LNCAP (cell line): ENCODE results near the gene HECTD1.

Source experiments
- TF ChIP-seq, protein P1 (sequence below): fragments of 450-650 bp; IDR thresholded peaks from 2 replicates; pipeline ENCODE4 v1.5.1; 2017; ENCODE audit warnings: mild to moderate bottlenecking

HECTD1 gene

GRCh38 chr14:31244626-31245025 lies 37.0 kb upstream of the HECTD1 start:
- TF ChIP-seq, protein P1, sequence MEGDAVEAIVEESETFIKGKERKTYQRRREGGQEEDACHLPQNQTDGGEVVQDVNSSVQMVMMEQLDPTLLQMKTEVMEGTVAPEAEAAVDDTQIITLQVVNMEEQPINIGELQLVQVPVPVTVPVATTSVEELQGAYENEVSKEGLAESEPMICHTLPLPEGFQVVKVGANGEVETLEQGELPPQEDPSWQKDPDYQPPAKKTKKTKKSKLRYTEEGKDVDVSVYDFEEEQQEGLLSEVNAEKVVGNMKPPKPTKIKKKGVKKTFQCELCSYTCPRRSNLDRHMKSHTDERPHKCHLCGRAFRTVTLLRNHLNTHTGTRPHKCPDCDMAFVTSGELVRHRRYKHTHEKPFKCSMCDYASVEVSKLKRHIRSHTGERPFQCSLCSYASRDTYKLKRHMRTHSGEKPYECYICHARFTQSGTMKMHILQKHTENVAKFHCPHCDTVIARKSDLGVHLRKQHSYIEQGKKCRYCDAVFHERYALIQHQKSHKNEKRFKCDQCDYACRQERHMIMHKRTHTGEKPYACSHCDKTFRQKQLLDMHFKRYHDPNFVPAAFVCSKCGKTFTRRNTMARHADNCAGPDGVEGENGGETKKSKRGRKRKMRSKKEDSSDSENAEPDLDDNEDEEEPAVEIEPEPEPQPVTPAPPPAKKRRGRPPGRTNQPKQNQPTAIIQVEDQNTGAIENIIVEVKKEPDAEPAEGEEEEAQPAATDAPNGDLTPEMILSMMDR = no peak

- TF ChIP-seq, protein P1 = no peak
Observed at GRCh38 chr14:31243860-31244259, 36.3 kb upstream of the HECTD1 start.

- TF ChIP-seq, protein P1 = no peak
Observed at GRCh38 chr14:31241450-31242114, 34.0 kb upstream of the HECTD1 start.

GRCh38 chr14:31239741-31240140 lies 32.1 kb upstream of the HECTD1 start:
- TF ChIP-seq, protein P1 = no peak

DNA sequence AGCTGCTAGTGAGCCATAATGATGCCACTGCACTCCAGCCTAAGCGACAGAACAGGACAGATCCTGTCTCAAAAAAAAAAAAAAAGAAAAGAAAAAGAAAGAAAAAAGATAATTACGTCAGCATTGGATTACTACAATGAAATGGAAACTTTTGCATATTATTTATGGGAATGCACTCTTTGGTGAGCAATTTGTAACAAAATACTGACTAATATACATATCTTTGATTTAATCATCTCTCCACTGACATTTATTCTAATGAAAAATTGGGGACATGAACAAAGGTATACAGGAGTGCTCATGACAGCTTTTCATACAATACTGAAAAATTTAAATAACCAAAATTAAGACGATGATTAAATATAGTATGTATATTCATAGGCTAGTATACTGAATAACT lies 27.9 kb upstream of the HECTD1 start:
- TF ChIP-seq, protein P1 = no peak

- TF ChIP-seq, protein P1 = no peak
Observed at GRCh38 chr14:31232081-31232480, 24.5 kb upstream of the HECTD1 start.

- TF ChIP-seq, protein P1 = no peak
Observed at GRCh38 chr14:31230573-31230958, 23.0 kb upstream of the HECTD1 start.
